ENCODE measurements around the gene ASGR2.
A peak's percentile ranks its signal among the peaks of the same experiment; 100 is the strongest.
"Not testable (repeated sequence)": the region's sequence is repeated elsewhere in the genome, so short reads cannot be mapped to it uniquely, and the experiment has no call there.

The ASGR2 gene, protein sequence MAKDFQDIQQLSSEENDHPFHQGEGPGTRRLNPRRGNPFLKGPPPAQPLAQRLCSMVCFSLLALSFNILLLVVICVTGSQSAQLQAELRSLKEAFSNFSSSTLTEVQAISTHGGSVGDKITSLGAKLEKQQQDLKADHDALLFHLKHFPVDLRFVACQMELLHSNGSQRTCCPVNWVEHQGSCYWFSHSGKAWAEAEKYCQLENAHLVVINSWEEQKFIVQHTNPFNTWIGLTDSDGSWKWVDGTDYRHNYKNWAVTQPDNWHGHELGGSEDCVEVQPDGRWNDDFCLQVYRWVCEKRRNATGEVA

DNA sequence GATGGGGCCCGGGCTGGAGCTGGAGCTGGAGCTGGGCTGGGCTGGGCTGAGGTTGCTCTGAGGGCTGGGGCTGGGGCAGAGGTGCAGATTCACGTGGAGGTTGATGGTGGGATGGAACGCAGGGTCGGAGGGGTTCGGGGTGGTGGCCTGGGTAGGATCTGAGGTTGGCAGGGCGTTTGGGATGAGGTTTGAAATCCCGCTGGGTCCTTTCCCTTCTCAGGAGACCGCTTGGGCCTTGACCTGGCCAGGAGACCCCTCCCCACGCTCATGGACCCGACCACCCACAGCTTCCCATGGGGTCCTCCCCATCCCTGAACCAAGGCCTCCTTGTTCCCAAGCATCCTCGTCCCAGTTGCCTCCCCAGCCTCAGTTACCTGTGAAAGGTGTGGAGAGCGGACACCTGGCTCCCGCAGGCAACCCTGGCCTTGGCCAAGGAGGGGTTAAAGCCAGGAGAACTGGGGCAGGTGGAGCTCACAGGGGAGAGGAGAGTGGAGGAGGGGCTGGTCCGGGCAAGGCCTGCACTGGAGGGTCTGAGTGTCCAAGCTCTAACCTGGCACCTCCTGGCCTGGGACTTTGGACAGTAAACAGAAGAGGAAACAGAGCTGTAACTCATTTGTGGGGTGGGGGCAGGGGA is at the start of gene ASGR2:
Gene ASGR2, minus strand, starts transcription at position 582 of the 634 bp plus-strand sequence. CDS start 582 bp downstream, outside the sequence.
- DNase-seq (ENCODE audit: low read depth) = no peak

DNA sequence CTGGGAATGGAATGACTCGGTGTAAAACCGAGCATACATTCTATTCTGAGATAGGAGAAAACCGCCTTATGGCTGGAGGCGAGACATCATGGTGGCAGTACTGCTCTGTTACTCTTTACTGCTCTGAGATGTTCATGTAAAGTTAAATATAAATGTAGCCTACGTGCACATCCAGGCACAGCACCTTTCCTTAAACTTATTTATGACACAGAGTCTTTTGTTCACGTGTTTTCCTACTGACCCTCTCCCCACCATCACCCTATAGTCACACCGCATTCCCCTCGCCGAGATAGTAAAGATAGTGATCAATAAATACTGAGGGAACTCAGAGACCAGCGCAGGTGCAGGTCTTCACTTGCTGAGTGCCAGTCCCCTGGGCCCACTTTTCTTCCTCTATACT is 44.9 kb upstream of the ASGR2 start:
- DNase-seq (ENCODE audit: low read depth) = not testable (repeated sequence)

DNA sequence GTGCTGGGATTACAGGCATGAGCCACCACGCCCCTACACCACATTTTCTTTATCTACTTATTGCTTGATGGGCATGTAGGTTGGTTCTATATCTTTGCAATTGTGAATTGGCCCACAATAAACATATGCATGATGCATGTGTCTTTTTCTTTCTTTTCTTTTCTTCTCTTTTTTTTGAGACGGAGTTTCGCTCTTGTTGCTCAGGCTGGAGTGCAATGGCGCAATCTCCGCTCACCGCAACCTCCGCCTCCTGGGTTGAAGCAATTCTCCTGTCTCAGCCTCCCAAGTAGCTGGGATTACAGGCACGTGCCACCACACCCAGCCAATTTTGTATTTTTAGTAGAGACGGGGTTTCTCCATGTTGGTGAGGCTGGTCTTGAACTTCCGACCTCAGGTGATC is 43.8 kb upstream of the ASGR2 start:
- not testable (repeated sequence) for DNase-seq (ENCODE audit: low read depth)

DNA sequence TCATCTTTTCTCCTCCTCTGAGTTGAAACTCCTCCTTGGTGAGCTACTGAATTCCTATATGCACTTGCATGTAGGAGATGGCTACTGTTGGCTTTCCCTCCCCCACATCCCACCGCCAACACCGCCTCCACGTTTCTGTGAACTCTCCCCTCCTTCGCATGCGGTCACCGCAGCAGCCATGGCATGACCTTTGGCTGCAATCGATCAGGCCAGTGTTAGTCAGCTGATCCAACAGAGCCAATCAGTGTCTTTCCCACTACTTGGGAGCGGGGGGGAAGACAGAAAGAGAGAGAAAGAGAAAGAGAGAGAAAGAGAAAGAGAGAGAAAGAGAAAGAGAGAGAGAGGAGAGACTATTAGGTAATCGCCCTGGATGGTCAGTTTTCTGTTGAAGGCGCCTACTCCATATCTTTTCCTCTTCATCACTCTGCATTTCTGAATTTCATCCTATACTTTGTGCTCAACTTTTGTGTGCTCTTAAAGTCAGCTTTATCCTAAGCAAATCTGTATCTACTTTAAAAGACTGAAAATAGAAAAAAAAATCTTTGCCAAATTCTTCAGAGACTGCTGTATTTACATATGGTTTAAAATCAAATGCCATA is 41.8 kb upstream of the ASGR2 start:
- DNase-seq (ENCODE audit: low read depth) = no peak

DNA sequence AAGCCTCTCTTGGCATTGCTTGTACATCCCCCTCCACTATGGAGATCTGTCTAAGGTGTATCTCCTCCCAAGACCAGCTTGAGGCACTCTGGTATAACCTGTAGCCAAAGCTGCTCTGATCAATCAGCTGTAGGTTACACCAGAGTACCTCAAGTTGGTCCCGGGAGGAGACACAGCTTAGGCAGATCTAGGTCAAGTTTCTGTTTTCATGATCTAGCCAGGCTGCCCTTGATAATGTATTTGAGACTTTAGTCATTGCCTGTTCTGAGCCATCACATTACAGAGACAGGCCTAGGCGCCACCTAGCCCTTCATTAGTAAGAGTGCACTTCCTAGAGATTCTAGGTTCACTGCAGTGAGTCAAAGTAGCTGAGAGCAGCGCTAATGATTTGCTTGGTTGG is 33.1 kb upstream of the ASGR2 start:
- DNase-seq (ENCODE audit: low read depth) = no peak

DNA sequence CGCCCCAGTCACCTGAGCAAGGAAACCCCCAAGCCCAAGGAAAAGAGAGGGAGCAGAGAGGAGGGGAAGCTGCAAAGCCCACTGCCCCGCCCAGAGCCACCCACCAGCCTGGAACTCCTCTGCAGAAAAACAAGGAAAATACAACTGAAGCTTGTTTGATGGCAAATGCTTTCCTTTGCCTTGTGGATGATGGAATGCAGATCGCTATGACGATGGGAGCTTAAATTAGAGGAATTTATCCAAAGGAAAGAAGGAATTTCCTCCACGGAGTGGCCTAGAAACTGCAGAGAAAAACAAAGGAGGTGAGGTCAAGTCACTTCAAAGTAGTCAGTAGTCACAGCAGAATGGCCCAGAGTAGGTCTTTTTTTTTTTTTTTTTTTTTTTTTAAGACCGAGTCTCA is 31.5 kb upstream of the ASGR2 start:
- no peak for DNase-seq (ENCODE audit: low read depth)

DNA sequence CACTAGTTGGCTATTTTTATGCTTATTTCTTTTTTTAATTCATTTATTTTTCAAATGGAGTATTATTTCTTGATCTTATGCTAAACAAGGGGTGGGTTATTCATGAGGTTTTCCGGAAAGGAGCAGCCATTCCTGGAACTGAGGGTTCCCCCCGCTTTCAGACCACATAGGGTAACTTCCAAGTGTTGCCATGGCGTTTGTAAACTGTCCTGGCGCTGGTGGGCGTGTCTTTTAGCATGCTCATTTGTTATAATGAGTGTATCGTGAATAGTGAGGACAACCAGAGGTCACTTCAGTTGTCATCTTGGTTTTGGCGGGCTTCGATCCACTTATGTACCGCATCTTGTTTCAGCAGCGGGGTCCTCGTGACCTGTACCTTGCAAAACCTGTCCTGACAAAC is 29.6 kb upstream of the ASGR2 start:
- no peak for DNase-seq (ENCODE audit: low read depth)

DNA sequence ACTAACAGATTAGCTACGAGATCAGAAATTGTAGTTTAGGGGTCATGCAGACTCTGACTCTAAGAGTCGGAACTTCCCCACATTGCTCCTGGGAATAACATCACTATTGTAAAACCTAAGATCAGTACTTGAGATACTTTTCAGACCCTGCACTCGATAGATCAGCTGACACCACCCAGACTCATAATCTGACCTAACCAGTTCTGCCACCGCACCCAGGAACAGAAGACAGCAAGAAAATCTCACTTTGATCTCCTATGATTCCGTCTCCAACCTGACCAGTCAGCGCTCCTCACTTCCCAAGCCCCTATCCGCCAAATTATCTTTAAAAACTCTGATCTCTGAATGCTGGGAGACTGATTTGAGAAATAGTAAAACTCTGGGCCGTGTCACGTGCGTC is 27.2 kb upstream of the ASGR2 start:
- DNase-seq (ENCODE audit: low read depth) = no peak

DNA sequence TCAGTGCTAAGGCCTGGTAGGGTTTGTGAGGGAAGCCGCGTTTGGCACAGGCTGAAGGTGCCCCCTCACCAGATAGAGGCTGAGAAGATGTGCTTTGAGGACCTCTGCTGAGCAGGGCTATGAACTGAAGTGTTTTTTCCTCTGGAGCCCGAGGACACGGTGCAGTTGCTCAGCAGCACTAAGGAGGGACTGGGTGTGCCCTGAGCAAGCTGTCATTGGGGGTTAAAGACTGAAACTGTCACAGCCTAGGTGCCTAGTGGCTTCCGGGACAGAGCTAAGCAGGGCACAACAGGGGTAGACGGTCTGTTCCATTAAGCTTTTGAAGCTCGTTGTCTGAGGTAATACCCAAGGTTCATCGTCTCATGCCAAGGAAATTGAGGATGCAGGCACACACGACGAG is 24.8 kb upstream of the ASGR2 start:
- DNase-seq (ENCODE audit: low read depth) = no peak

DNA sequence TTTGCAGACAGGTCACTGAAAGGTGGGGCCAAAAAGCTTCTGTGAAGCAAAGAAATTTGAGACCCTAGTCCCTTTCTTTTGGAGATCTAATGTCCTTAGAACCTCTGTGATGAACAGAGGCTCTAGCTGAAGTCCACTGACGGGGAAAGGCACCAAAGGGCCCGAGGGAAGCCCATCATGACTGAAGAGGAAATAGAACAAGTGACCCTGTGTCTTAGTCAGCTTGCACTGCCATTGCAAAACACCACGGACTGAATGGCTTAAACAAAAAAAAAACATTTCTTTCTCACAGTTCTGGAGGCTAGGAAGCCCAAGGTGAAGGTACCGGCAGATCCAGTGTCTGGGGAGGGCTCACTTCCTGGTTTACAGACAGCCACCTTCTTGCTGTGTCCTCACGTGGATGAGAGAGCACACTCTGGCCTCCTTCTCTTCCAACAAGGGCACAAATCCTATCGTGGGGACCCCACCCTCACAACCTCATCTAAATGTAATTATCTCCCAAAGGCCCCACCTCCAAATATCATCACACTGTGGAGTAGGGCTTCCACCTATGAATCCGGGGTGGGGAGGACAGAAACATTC is 24.3 kb upstream of the ASGR2 start:
- no peak for DNase-seq (ENCODE audit: low read depth)

DNA sequence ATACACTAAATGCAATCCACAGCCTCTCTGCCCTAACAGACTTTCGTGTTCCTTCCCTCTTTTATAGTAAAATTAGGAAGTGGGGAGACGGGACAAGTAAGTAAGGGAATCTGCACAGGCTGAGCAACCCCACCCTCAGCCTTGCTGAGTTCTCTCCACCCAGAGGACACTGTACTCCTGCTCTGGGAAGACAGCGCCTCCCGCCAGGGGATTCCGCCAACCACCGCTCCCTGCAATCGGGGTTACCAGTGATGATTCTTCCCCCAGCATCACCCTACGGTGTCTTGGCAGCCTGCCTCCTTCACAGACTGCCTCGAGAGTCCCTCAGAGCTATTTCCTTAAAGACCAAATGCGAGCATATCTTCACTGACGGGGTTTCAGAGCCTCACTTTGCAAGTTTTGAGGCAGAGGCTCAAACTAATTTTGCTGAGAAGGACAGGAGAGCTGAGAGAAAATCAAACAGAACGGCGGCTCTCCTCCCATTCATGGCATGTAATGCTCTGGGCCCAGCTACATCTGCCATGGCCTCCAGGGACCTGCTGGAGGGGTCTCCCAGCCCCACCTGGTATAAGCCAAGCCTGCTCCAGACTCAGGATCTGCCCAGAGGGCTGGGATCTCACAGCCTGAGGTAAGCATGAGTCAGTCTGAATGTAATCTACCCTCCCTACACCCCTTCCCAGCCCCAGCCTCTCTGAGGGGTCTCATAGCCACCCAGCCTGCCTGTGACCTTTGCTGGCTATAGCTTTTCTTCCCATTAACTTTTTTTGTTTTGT is 22.7 kb upstream of the ASGR2 start:
- no peak for DNase-seq (ENCODE audit: low read depth)

DNA sequence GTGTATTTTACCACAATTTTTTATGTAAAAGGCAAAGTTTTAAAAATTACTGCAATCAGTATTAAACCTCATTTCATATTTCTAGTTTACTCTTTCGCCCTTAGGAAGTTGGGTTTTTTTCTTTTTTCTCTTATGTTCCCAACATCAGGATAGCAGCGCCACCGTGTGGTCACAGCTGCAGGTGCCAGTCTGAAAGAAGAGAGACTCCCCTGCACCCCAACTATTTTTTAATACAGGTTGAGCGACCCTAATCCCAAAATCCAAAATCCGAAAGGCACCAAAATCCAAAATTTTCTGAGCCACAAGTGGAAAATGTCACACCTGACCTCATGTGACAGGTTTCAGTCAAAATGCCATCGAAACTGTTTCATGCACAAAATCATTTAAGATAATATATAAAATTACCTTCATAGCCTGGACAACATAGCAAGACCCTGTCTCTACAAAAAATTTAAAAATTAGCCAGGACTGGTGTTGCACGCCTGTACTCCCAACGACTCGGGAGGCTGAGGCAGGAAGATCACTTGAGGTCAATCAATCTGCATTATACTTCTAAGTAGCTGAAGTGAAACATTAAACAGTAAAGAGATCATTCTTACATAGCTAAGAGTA is 21.8 kb upstream of the ASGR2 start:
- DNase-seq (ENCODE audit: low read depth) = peak; percentile 70

DNA sequence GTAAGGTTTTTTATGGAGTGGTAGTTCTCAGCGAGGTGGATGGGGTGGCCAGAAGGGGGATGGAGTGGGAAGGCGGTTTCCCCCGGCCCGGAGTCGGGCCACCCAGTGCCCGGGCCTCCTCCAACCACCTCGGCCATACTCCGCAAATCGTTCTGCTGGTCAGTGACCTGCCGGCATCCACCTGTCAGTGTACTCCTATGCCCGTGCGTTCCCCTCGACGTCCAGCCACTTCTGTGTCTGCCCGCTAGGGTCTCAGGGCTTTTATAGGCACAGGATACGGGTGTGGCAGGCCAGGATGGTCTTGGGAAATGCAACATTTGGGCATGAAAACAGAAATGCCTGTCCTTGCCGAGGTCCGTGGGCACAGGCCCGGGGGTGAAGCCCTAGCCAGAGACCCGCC is 19.3 kb upstream of the ASGR2 start:
- no peak for DNase-seq (ENCODE audit: low read depth)

DNA sequence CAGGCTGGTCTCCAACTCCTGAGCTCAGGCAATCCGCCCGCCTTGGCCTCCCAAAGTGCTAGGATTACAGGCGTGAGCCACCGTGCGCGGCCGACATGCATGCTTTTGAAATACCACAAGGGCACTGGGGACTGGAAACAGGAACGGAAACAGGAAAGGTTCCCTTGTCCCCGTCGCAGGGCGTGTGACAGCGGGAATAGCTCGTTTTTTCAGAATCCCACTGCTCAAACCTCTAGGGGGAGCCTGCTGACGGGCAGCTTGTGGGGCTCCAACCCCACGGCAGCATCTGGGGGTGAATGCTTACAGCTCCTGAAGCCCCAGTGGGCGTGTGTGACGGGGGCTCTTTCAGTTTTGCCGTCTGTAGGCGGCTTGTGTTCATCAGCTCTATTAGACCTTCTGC is 18.8 kb upstream of the ASGR2 start:
- DNase-seq (ENCODE audit: low read depth) = peak; percentile 37

DNA sequence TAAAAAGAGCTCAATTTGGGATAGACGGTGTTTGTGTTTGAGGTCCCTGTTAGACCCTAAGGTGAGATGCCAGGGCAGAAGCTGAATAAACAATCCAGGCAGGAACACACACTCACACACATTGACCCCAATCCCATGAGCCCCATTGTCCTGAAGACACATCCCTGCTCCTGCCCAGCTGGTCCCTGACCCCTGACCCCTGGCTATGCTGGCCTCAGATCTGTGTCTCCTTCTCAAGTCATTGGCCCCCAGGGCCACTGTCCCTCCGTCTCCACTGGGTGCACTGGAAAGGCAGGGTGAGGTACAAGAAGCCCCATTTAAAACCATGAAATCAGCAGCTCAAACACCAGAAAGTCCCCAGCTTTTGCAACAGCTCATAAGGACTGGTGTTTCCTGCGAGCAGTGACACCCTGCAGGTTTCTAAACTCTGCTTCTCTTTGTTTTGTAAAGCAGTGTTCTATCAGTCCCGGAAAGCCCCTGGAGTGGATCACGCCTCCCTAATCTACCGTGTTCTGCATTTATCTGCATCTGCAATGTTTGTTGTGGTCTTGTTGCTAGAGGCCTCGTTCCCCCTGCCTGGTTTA is 18.0 kb upstream of the ASGR2 start:
- peak; percentile 44 for DNase-seq (ENCODE audit: low read depth)

DNA sequence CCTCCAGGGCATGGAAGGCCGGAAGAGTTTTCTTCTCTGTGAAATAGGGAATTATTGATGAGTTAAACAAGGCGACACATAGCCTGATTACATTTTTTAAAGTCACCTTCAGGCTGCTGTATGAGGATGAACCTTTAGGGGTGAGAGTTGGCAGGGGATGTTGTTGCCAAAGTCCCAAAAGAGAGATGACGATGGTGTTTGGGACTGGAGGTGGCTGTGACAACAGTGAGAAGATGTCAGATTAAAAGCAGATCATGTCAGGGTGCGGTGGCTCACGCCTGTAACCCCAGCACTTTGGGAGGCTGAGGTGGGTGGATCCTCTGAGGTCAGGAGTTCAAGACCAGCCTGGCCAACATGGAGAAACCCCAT is 16.8 kb upstream of the ASGR2 start:
- DNase-seq (ENCODE audit: low read depth) = no peak

DNA sequence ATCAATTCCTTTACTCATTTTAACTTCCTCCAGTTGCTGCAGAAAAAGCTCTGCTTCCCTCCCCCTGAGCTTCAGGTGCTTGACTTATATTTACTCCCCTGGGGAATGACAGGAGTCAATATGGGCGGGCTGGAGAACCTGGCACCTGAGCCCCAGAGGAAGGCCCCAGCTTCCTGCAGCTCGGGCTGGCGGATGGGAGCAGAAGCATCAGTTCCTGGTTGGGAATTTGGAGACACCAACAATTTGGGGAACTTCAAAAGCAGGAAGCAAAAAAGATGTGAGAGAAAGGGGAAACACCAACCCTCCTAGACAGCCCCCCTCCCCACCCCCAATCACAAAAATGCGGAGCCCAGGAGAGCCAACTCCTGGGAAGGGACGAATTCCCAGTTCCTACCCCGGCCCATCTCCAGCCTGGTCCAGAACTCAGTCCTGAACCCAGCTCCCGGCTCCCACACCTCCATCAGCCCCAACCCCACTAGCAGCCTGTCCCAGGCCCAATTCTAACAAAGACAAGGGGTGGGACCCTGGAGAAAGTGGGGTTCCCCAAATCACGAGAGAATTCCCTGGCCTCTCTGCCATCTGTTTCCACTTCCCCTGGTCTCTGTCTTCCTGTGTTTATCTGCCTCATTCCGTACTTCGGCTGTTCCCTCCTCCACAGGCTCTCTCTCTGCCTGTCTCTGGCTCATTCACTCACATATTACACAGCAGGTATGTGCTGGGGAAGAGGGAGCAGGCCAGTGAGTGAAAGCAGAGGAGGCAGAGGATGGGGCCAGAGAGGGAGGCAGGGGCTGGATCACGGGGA is 16.2 kb upstream of the ASGR2 start:
- no peak for DNase-seq (ENCODE audit: low read depth)

DNA sequence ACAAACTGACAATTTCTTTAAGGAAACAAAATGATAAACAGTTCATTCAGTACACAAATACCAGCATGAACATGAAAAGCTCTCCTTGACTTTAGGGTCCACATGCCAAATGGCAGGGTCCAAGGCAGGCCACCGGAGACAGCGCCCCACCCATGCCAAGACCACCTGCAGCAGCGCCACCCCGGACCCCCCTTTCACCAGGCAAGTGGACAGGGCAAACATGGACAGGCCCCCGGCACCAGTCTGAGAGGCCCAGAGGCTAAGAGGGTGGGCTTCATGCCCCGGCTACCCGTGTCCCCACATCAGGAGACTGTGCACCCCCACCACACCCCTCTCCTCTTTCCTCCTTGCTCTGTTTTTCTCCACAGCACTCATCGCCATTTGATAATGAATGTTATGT is 14.7 kb upstream of the ASGR2 start:
- DNase-seq (ENCODE audit: low read depth) = no peak

DNA sequence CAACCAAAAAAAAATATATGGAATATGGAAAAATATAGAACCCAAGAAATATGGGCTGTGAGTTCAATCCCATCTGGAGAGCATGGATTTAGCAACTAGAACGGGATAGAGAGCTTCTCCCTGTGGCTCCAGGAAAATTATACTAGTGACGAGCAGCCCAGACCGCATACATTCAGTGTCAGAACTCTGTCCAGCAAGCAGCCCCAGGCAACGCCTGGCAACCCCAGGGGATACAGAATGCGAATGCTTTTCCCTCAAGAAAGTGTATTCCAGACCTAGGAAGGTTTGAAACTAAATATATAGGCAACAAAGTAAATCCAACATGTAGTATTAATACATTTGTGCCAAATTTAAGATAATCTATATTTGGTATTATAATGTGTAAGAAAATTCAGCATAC is 13.5 kb upstream of the ASGR2 start:
- DNase-seq (ENCODE audit: low read depth) = no peak

DNA sequence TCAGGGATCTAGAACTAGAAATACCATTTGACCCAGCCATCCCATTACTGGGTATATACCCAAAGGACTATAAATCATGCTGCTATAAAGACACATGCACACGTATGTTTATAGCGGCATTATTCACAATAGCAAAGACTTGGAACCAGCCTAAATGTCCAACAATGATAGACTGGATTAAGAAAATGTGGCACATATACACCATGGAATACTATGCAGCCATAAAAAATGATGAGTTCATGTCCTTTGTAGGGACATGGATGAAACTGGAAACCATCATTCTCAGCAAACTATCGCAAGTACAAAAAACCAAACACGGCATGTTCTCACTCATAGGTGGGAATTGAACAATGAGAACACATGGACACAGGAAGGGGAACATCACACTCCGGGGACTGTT is 12.9 kb upstream of the ASGR2 start:
- DNase-seq (ENCODE audit: low read depth) = not testable (repeated sequence)

DNA sequence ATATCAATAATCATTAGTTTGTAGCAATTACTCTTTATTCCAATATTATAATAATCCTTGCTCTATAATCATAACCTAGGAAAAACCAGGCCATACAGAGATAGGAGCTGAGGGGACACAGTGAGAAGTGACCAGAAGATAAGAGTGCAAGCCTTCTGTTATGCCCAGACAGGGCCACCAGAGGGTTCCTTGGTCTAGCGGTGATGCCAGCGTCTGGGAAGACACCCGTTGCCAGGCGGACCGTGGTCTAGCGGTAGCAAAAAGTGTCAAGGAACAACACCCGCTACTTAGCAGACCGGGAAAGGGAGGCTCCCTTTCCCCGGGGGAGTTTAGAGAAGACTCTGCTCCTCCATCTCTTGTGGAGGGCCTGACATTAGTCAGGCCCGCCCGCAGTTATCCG is 11.8 kb upstream of the ASGR2 start:
- not testable (repeated sequence) for DNase-seq (ENCODE audit: low read depth)

Data from activated gamma-delta T cell treated with anti-CD3 and anti-CD28 coated beads, Interleukin-2, amount 50 U/mL, for 16 hours (primary cell).